ENCODE measurements around the gene ITFG2. TPM values are rescaled to one million over a fixed set of nuclear protein-coding genes. Genes with fewer than 3 reads are reported as not detected.

ITFG2 gene
- total RNA-seq, 1 experiment from 2014 or later, result 23.9 TPM

- no peaks in the 10 kb centered on the region for H3K4me1 Mint-ChIP-seq
- no peak overlapping the region for H3K4me3 Mint-ChIP-seq
- TF ChIP-seq ZNF219 (CRISPR knock-in tag; IDR thresholded peaks at IDR 0.05; ENCODE audit: borderline replicate concordance) (no peak), NFYB (CRISPR knock-in tag; conservative IDR thresholded peaks at IDR 0.05; ENCODE audit: low read depth) (no peak), JUN (CRISPR knock-in tag; IDR thresholded peaks at IDR 0.05) (no peak), ATF2 (CRISPR knock-in tag; IDR thresholded peaks at IDR 0.05; ENCODE audit: borderline replicate concordance, low read depth) (no peak), GABPB1 (CRISPR knock-in tag; IDR thresholded peaks at IDR 0.05) (no peak), IRF1 (CRISPR knock-in tag; IDR thresholded peaks at IDR 0.05) (no peak), FOXJ3 (CRISPR knock-in tag; IDR thresholded peaks at IDR 0.05; ENCODE audit: borderline replicate concordance) (no peak), SOX15 (CRISPR knock-in tag; IDR thresholded peaks at IDR 0.05) (no peak), NR1H2 (CRISPR knock-in tag; IDR thresholded peaks at IDR 0.05) (no peak), MXD4 (CRISPR knock-in tag; IDR thresholded peaks at IDR 0.05; ENCODE audit: borderline replicate concordance) (no peak), CBFB (CRISPR knock-in tag; IDR thresholded peaks at IDR 0.05; ENCODE audit: low read depth) (no peak), ZBTB43 (CRISPR knock-in tag; IDR thresholded peaks at IDR 0.05) (no peak), JAZF1 (CRISPR knock-in tag; IDR thresholded peaks at IDR 0.05) (no peak), AR (CRISPR knock-in tag; IDR thresholded peaks at IDR 0.05) (no peak), ETV6 (CRISPR knock-in tag; IDR thresholded peaks at IDR 0.05) (no peak), ZNF317 (CRISPR knock-in tag; IDR thresholded peaks at IDR 0.05; ENCODE audit: borderline replicate concordance, low read depth) (no peak), ZBTB21 (CRISPR knock-in tag; IDR thresholded peaks at IDR 0.05; ENCODE audit: borderline replicate concordance) (no peak), KAT7 (CRISPR knock-in tag; IDR thresholded peaks at IDR 0.05; ENCODE audit: borderline replicate concordance) (no peak), TEAD1 (CRISPR knock-in tag; IDR thresholded peaks at IDR 0.05) (no peak), PREB (CRISPR knock-in tag; IDR thresholded peaks at IDR 0.05; ENCODE audit: borderline replicate concordance) (no peak)
- no peak for ATAC-seq
- H3K36me3 Mint-ChIP-seq, result peaks cover 68% of the 10 kb centered on the region
- ChIA-PET CTCF (interaction anchor here (0.5 kb wide), 1 partner anchor 49 kb away, joined by 5 read pairs; no protein-coding TSS in a partner anchor), POLR2A (interaction anchor here (0.5 to 1.2 kb wide), 2 partner anchors 9 to 1889 kb away, joined by 3 to 5 read pairs; no protein-coding TSS in a partner anchor)
- no peak for DNase-seq (ENCODE audit: low spot score)
- H3K27me3 Mint-ChIP-seq (ENCODE audit: low read depth), result no peaks in the 10 kb centered on the region
- H3K9me3 Mint-ChIP-seq, result no peaks in the 10 kb centered on the region
- no peak overlapping the region for H3K27ac Mint-ChIP-seq
Observed at GRCh38 chr12:2804393-2805142, 7.9 kb upstream of the ITFG2 start.

All from WTC11 (cell line).